ENCODE results near the gene ADSS2. TPM values are rescaled to one million over a fixed set of nuclear protein-coding genes. Genes with fewer than 3 reads are reported as not detected.

ADSS2 gene
- total and polyA plus RNA-seq, 2 donors (not counting 3 experiments of a cell fraction or from before 2014, with no cell fraction given): 35.5 to 90.6 TPM

DNA sequence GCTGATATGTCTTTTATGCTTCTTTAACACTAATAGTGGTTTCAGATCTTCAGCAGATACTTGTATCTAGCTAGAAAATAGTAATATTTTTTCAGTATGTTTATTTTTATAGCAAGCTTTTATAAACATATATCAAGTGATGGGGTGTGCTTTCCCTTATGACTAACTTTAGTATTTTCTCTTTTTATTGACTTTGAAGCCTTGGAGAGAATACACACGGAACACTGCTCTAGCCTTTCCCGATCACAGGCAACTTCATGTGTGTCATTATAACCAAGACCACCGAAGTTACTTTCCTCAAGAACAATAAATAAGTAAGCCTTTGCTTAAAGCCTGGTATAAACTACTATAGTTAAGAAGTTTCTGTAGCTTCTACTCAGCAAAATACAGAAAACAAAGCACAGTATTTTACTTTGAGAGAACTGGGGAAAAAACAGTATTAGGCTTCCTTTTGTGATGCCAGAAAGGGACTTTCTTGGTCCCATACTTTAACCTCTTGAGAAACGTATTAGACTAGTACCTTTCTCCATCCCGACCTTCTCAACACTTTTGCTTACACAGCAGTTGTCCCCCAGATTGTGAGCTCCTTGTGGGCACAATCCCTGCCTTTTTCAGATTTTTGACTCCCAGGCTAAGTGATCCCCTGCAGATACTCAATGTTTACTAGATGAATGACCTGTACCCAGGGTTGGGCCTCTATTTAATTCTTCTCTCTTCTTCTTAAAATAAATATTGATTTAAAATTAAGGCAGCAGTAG lies 3.3 kb downstream of the ADSS2 start:
- H3K79me2 ChIP-seq (ENCODE audit: control insufficient read depth, insufficient read depth, low read length): peaks cover 80% of the 10 kb centered on the region
- CTCF ChIA-PET: interaction anchor here (1.2 to 3.4 kb wide), 4 partner anchors 10 to 149 kb away, joined by 3 to 15 read pairs (median 8); no protein-coding TSS in a partner anchor
- H3K9ac ChIP-seq (replicated peaks; ENCODE audit: extremely low read depth, insufficient read depth, low read length): peak overlapping the region; percentile 95
- TF ChIP-seq POLR2AphosphoS5 (IDR thresholded peaks at IDR 0.05; ENCODE audit: insufficient read depth, low read depth, low read length) (no peak), EZH2 (IDR thresholded peaks at IDR 0.05; ENCODE audit: borderline replicate concordance, low read depth, low read length, severe bottlenecking) (no peak), GATA2 (IDR thresholded peaks at IDR 0.05; ENCODE audit: insufficient read depth, insufficient read length, low read depth, low read length) (no peak)
- H3K4me2 ChIP-seq (ENCODE audit: insufficient read depth, low read length): peak overlapping the region; percentile 95
- H3K9me3 ChIP-seq (replicated peaks; ENCODE audit: control insufficient read depth, insufficient read depth, low read length): no peaks in the 10 kb centered on the region
- no peaks in the 10 kb centered on the region for H3K9me1 ChIP-seq (replicated peaks; ENCODE audit: control insufficient read depth, extremely low read depth, insufficient read depth, low read length)
- no peak for FAIRE-seq
- no peaks in the 10 kb centered on the region for H3K27me3 ChIP-seq (ENCODE audit: control insufficient read depth in 2 of 2, insufficient read depth in 2 of 2, low read length in 2 of 2)
- no TSS peak for BruUV-seq (replicated peaks)
- POLR2A ChIA-PET: no interaction called here
- H3K4me3 ChIP-seq (replicated peaks in 1 of 3; ENCODE audit: insufficient read depth in 1 of 3, low read depth in 1 of 3, low read length in 3 of 3): peak overlapping the region; percentile 10 to 92 (median 27)
- peak; percentile 64 for DNase-seq (ENCODE audit: low read depth, low spot score)
- H3K27ac ChIP-seq (ENCODE audit: insufficient read depth, low read depth, low read length): peak overlapping the region; percentile 63
- peaks cover 67% of the 10 kb centered on the region for H3K4me1 ChIP-seq (ENCODE audit: control insufficient read depth, extremely low read depth, insufficient read depth, low read length)
- H4K20me1 ChIP-seq (replicated peaks; ENCODE audit: control insufficient read depth, extremely low read depth, insufficient read depth, low read length): no peaks in the 10 kb centered on the region
- dilution Hi-C loops (cut with MboI; ENCODE audit: extremely low pct_ligation_motif_present, low sequenced_read_pairs) (no loop called here), intact Hi-C loops (cut with micrococcal nuclease) (loop anchor here (10.0 kb wide), 1 partner anchor 604 kb away; no protein-coding TSS in a partner anchor)
- H2AFZ ChIP-seq (ENCODE audit: low read depth, low read length): no peak overlapping the region
- H3K36me3 ChIP-seq (ENCODE audit: control insufficient read depth in 2 of 2, extremely low read depth in 1 of 2, insufficient read depth in 2 of 2, low read length in 2 of 2): peaks cover 0 to 4% of the 10 kb centered on the region in 2 experiments

DNA sequence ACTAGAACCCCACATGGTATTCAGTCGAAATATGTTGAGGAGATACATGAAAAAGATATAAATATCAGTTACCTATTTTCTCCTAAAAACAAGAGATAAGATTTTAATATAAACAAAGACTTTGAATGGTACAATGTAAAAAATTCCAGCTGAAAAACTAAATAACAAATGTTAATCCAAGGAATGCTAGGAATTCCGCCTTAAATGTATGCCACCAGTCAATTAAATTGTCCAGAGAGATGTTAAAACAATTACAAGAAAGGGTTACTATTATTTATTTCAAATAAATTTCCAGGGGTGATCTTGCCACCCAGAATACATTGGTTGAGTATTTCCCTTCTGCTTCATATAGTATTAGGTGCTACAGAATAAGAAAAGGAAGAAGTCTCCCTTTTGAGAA lies 4.2 kb downstream of the ADSS2 start:
- Histone ChIP-seq H3K9me1 (replicated peaks; ENCODE audit: control insufficient read depth, extremely low read depth, insufficient read depth, low read length) (no peaks in the 10 kb centered on the region), H3K4me2 (ENCODE audit: insufficient read depth, low read length) (peak overlapping the region; percentile 95), H2AFZ (ENCODE audit: low read depth, low read length) (no peak overlapping the region), H3K27ac (ENCODE audit: insufficient read depth, low read depth, low read length) (peak overlapping the region; percentile 63), H3K27me3 (ENCODE audit: control insufficient read depth in 2 of 2, insufficient read depth in 2 of 2, low read length in 2 of 2) (no peaks in the 10 kb centered on the region), H3K9me3 (replicated peaks; ENCODE audit: control insufficient read depth, insufficient read depth, low read length) (no peaks in the 10 kb centered on the region), H3K4me1 (ENCODE audit: control insufficient read depth, extremely low read depth, insufficient read depth, low read length) (peaks cover 65% of the 10 kb centered on the region), H4K20me1 (replicated peaks; ENCODE audit: control insufficient read depth, extremely low read depth, insufficient read depth, low read length) (no peaks in the 10 kb centered on the region), H3K9ac (replicated peaks; ENCODE audit: extremely low read depth, insufficient read depth, low read length) (peak overlapping the region; percentile 95), H3K79me2 (ENCODE audit: control insufficient read depth, insufficient read depth, low read length) (peaks cover 89% of the 10 kb centered on the region), H3K36me3 (ENCODE audit: control insufficient read depth in 2 of 2, extremely low read depth in 1 of 2, insufficient read depth in 2 of 2, low read length in 2 of 2) (peaks cover 0 to 4% of the 10 kb centered on the region in 2 experiments), H3K4me3 (replicated peaks in 1 of 3; ENCODE audit: insufficient read depth in 1 of 3, low read depth in 1 of 3, low read length in 3 of 3) (peak overlapping the region in 1 of 3 experiments; percentile 92)
- DNase-seq (ENCODE audit: low read depth, low spot score) (peak; percentile 41), FAIRE-seq (no peak)
- ChIA-PET POLR2A (no interaction called here), CTCF (interaction anchor here (1.7 to 3.4 kb wide), 4 partner anchors 9 to 33 kb away, joined by 5 to 15 read pairs (median 10); no protein-coding TSS in a partner anchor)
- no TSS peak for BruUV-seq (replicated peaks)
- dilution Hi-C loops (cut with MboI; ENCODE audit: extremely low pct_ligation_motif_present, low sequenced_read_pairs): no loop called here
- intact Hi-C loops (cut with micrococcal nuclease): loop anchor here (10.0 kb wide), 1 partner anchor 603 kb away; no protein-coding TSS in a partner anchor
- no peak for TF ChIP-seq GATA2 (IDR thresholded peaks at IDR 0.05; ENCODE audit: insufficient read depth, insufficient read length, low read depth, low read length)
- TF ChIP-seq, protein P1, sequence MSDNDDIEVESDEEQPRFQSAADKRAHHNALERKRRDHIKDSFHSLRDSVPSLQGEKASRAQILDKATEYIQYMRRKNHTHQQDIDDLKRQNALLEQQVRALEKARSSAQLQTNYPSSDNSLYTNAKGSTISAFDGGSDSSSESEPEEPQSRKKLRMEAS (IDR thresholded peaks at IDR 0.05; ENCODE audit: insufficient read depth, insufficient read length): no peak
- TF ChIP-seq JUN (IDR thresholded peaks at IDR 0.05; ENCODE audit: borderline replicate concordance, insufficient read depth, insufficient read length, low read depth): no peak
- no peak for TF ChIP-seq FOS (IDR thresholded peaks at IDR 0.05; ENCODE audit: borderline replicate concordance, insufficient read depth, low read length)
- no peak for TF ChIP-seq MYC (IDR thresholded peaks at IDR 0.05; ENCODE audit: low read depth, low read length)
- TF ChIP-seq, protein P2, sequence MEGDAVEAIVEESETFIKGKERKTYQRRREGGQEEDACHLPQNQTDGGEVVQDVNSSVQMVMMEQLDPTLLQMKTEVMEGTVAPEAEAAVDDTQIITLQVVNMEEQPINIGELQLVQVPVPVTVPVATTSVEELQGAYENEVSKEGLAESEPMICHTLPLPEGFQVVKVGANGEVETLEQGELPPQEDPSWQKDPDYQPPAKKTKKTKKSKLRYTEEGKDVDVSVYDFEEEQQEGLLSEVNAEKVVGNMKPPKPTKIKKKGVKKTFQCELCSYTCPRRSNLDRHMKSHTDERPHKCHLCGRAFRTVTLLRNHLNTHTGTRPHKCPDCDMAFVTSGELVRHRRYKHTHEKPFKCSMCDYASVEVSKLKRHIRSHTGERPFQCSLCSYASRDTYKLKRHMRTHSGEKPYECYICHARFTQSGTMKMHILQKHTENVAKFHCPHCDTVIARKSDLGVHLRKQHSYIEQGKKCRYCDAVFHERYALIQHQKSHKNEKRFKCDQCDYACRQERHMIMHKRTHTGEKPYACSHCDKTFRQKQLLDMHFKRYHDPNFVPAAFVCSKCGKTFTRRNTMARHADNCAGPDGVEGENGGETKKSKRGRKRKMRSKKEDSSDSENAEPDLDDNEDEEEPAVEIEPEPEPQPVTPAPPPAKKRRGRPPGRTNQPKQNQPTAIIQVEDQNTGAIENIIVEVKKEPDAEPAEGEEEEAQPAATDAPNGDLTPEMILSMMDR (IDR thresholded peaks at IDR 0.05; ENCODE audit: extremely low read depth in 1 of 2, insufficient read depth in 1 of 2, low read depth in 1 of 2, low read length in 2 of 2): no peak
- TF ChIP-seq POLR2AphosphoS5 (IDR thresholded peaks at IDR 0.05; ENCODE audit: insufficient read depth, low read depth, low read length): no peak
- TF ChIP-seq EZH2 (IDR thresholded peaks at IDR 0.05; ENCODE audit: borderline replicate concordance, low read depth, low read length, severe bottlenecking): no peak
- TF ChIP-seq POLR2A (IDR thresholded peaks at IDR 0.05; ENCODE audit: low read depth, low read length): no peak
